OCI-LY3 (cell line): ENCODE data around the gene PHF14.

Experiments used
- H2AFZ ChIP-seq: fragments of 200-600, 300-600 bp; shearing (Covaris generic); 2 replicates; pipeline ENCODE4 v1.6.0; 2014; ENCODE audit warnings: antibody characterized with exemption, low read depth, low read length
- H3K27ac ChIP-seq: fragments of 200-600, 300-600 bp; sonication (generic); 2 replicates; pipeline ENCODE4 v1.5.1; 2014; ENCODE audit warnings: mild to moderate bottlenecking, low read length, moderate library complexity, mixed read lengths
- H3K27me3 ChIP-seq: fragments of 200-600, 300-600 bp; sonication (generic); 2 replicates; pipeline ENCODE4 v1.6.1; 2014; ENCODE audit warnings: low read depth, low read length, mixed read lengths
- H3K36me3 ChIP-seq: fragments of 200-600, 300-600 bp; sonication (generic); replicated peaks from 2 replicates; pipeline ENCODE3; 2014; ENCODE audit warnings: low read depth, low read length, mixed read lengths
- H3K4me1 ChIP-seq: fragments of 300-600, 200-600 bp; sonication (generic); 2 replicates; pipeline ENCODE4 v1.6.1; 2014; ENCODE audit warnings: low read length, mixed read lengths
- H3K4me2 ChIP-seq: fragments of 200-600, 300-600 bp; sonication (generic); 2 replicates; pipeline ENCODE4 v1.6.1; 2014; ENCODE audit warnings: low read length, mixed read lengths
- H3K4me3 ChIP-seq: fragments of 300-600, 200-600 bp; sonication (generic); 2 replicates; pipeline ENCODE4 v1.5.1; 2014; ENCODE audit warnings: antibody characterized with exemption, mild to moderate bottlenecking, low read length, moderate library complexity
- H3K79me2 ChIP-seq: fragments of 300-600, 200-600 bp; shearing (Covaris generic); 2 replicates; pipeline ENCODE4 v1.6.1; 2014; ENCODE audit warnings: mild to moderate bottlenecking, low read length, mixed read lengths
- H3K9ac ChIP-seq: fragments of 300-600, 200-600 bp; shearing (Covaris generic); 2 replicates; pipeline ENCODE4 v1.6.0; 2014; ENCODE audit warnings: mild to moderate bottlenecking, low read length, moderate library complexity
- H3K9me3 ChIP-seq: fragments of 200-600, 300-600 bp; shearing (Covaris generic); 2 replicates; pipeline ENCODE4 v1.6.1; 2014; ENCODE audit warnings: low read length, mixed read lengths; ENCODE audit not compliant: insufficient read depth
- H4K20me1 ChIP-seq: fragments of 200-600, 300-600 bp; sonication (generic); 2 replicates; pipeline ENCODE4 v1.6.1; 2016; ENCODE audit warnings: low read length, mixed read lengths; ENCODE audit not compliant: insufficient read depth
- EZH2phosphoT487 ChIP-seq: fragments of 200-600 bp; shearing (Covaris generic); IDR thresholded peaks from 2 replicates; pipeline ENCODE4 v1.6.1; 2018; ENCODE audit warnings: antibody characterized with exemption, mixed run types, low read depth
- TF ChIP-seq, protein P1 (sequence below): fragments of 200-600, 300-600 bp; sonication (generic); IDR thresholded peaks from 2 replicates; pipeline ENCODE4 v1.5.1; 2014; ENCODE audit warnings: antibody characterized with exemption, low read length, low read depth

PHF14 gene

DNA sequence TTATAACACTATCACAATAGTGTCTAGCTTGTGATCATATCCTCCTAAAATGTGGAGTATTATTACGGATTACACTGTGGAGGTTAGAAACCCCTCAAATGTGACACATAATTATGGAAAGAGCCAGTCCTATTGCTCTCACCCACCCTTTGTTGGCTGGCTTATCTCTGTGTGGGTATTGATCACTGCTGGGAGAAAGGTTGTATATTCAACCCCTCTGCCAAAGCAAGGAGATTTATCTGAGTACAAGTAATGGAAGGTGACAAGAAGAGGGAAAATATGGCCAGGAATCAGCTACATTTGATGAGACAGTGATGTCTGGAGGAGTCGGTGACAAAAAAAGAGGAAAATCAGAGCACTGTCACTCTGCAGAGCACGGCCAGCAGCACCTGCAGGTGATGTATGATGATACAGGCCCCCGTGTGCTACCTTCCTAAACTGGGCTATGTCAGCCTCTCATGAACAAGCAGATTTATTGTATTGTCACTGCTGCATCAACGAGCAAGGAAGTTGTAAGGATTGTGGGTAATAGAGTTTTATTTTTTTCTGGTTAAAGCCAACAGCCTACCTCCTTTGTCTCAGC, 235.3 kb downstream of the PHF14 start:
- Histone ChIP-seq H3K4me3 (no peak overlapping the region), H4K20me1 (no peaks in the 10 kb centered on the region), H3K4me1 (peaks cover 8% of the 10 kb centered on the region), H3K36me3 (no peaks in the 10 kb centered on the region), H3K27me3 (no peaks in the 10 kb centered on the region), H2AFZ (no peak overlapping the region), H3K4me2 (no peak overlapping the region), H3K9ac (no peak overlapping the region), H3K9me3 (no peaks in the 10 kb centered on the region), H3K27ac (no peak overlapping the region), H3K79me2 (no peaks in the 10 kb centered on the region)
- TF ChIP-seq EZH2phosphoT487: no peak
- TF ChIP-seq, protein P1, sequence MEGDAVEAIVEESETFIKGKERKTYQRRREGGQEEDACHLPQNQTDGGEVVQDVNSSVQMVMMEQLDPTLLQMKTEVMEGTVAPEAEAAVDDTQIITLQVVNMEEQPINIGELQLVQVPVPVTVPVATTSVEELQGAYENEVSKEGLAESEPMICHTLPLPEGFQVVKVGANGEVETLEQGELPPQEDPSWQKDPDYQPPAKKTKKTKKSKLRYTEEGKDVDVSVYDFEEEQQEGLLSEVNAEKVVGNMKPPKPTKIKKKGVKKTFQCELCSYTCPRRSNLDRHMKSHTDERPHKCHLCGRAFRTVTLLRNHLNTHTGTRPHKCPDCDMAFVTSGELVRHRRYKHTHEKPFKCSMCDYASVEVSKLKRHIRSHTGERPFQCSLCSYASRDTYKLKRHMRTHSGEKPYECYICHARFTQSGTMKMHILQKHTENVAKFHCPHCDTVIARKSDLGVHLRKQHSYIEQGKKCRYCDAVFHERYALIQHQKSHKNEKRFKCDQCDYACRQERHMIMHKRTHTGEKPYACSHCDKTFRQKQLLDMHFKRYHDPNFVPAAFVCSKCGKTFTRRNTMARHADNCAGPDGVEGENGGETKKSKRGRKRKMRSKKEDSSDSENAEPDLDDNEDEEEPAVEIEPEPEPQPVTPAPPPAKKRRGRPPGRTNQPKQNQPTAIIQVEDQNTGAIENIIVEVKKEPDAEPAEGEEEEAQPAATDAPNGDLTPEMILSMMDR: no peak

DNA sequence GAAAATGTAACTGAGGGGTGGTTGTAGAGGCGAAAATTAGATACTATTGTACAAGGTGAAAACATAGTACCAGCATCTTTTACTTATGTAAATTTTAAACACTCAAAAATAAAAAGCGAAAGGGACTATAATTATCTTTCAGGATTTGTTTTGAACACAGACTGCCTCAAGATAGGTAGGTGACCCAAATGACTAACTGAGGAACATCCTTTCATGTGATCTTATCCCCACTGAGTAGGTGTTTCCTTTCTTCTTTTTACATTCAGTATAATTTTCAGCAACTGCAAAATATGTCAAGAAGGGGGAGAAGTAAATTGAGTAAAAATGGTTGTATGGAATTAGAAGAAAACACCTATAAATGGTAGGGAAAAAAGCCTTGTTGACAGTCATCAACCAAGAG, 236.7 kb downstream of the PHF14 start:
- no peak overlapping the region for H3K4me3 ChIP-seq
- H3K4me2 ChIP-seq: no peak overlapping the region

DNA sequence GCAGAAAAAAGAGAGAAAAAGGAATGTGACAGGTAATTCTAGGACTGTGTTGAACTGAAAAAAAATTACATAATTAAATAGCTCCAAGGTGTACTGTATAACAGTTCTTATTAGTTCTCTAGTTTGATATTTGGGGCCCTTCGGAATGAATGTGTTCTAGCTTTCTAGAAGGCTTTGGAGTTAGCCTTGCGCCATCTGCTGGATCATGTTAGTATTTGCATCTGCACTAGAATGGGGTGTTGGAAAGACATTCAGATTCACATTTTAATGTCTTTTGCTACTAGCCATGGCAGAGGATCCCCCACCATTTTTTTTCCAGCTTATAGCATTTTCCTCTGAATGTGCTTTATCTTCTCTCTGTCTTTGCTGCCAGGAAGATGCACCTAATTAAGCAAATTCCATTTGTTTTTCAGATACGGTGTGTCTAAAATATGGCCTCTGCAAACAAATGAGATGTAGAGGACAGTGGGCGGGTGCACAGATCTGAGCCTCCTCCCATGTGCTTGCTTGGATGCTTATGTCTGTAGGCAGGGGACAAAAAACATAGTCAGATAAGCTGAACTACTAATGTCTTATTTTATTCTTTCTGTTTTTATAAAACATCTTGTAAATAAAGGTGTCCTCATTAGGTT, 238.5 kb downstream of the PHF14 start:
- peak overlapping the region; percentile 56 for H3K4me3 ChIP-seq
- H3K4me1 ChIP-seq: peaks cover 11% of the 10 kb centered on the region
- no peaks in the 10 kb centered on the region for H3K9me3 ChIP-seq
- 0 out of 2 replicates have a peak overlapping the region, but pooled peaks have one; percentile 16 for H3K9ac ChIP-seq
- H2AFZ ChIP-seq: 0 out of 2 replicates have a peak overlapping the region, but pooled peaks have one; percentile 15
- peak overlapping the region; percentile 53 for H3K4me2 ChIP-seq
- no peaks in the 10 kb centered on the region for H4K20me1 ChIP-seq
- no peak overlapping the region for H3K27ac ChIP-seq
- no peak for TF ChIP-seq EZH2phosphoT487
- TF ChIP-seq, protein P1: peak; percentile 73
- no peaks in the 10 kb centered on the region for H3K36me3 ChIP-seq
- H3K27me3 ChIP-seq: no peaks in the 10 kb centered on the region
- H3K79me2 ChIP-seq: no peaks in the 10 kb centered on the region

More for the DNA sequence above, 236.7 kb downstream of the PHF14 start:
- H3K4me1 ChIP-seq: peaks cover 8% of the 10 kb centered on the region
- H3K9ac ChIP-seq: no peak overlapping the region
- H4K20me1 ChIP-seq: no peaks in the 10 kb centered on the region
- H3K79me2 ChIP-seq: no peaks in the 10 kb centered on the region
- H3K27ac ChIP-seq: no peak overlapping the region
- H3K9me3 ChIP-seq: no peaks in the 10 kb centered on the region
- H3K36me3 ChIP-seq: no peaks in the 10 kb centered on the region
- no peak overlapping the region for H2AFZ ChIP-seq
- TF ChIP-seq, protein P1: no peak
- no peak for TF ChIP-seq EZH2phosphoT487
- H3K27me3 ChIP-seq: no peaks in the 10 kb centered on the region

DNA sequence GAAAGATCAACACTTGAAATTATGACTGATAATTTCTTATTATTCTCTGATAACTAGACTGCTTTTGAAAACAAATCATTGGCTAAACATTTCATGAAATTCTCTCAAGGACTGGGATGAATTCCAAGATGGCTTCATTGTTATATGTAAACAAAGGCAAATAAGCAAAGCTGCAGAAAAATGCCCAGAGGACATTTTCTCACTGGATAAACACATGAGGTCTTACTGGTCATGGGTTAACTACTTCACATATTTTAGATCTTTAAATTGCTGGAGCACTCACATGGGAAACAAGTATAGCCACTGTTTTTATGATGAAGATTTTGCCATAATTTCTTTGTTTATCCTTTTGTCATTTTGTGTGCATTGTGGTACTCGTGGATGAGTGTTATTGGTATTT, 239.1 kb downstream of the PHF14 start:
- no peaks in the 10 kb centered on the region for H4K20me1 ChIP-seq
- H3K9me3 ChIP-seq: no peaks in the 10 kb centered on the region
- H3K27me3 ChIP-seq: no peaks in the 10 kb centered on the region
- no peaks in the 10 kb centered on the region for H3K79me2 ChIP-seq
- H3K36me3 ChIP-seq: no peaks in the 10 kb centered on the region
- H3K4me2 ChIP-seq: no peak overlapping the region
- no peak overlapping the region for H2AFZ ChIP-seq
- no peak for TF ChIP-seq EZH2phosphoT487
- TF ChIP-seq, protein P1: no peak
- no peak overlapping the region for H3K9ac ChIP-seq
- H3K4me3 ChIP-seq: no peak overlapping the region
- no peak overlapping the region for H3K27ac ChIP-seq
- H3K4me1 ChIP-seq: peaks cover 11% of the 10 kb centered on the region
